GM21619 (cell line): ENCODE results near the gene CANT1.

Experiments used
- ATAC-seq: cut with Tn5 transposase; IDR thresholded peaks from one replicate; pipeline ENCODE4 v1.9.1; 2021; ENCODE audit not compliant: unreplicated experiment

Gene CANT1

DNA sequence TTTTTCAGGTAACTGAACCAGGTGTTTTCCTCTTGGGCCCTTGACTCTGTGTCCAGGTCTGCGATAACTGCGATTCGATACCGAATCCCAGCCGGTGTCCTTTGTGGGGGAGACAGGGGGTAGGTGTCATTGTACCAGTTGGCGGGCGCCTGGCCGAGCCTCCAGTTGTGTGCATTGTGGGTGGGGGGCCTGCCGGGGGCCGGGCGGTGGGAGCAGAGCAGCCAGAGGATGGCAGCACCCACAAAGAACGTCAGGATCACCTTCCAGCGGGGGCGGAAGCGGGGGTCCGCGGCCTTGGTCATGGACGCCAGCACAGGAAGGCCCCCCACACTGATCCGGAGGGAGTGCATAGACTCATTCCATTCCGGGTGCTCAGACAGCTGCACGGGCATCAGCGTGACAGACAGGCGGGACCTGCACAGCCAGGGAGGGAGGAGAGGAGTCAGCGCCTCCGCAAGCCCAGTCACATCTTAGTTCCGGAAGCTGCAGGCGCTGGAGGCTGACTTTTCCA, 12.3 kb downstream of the CANT1 start:
- ATAC-seq = no peak

DNA sequence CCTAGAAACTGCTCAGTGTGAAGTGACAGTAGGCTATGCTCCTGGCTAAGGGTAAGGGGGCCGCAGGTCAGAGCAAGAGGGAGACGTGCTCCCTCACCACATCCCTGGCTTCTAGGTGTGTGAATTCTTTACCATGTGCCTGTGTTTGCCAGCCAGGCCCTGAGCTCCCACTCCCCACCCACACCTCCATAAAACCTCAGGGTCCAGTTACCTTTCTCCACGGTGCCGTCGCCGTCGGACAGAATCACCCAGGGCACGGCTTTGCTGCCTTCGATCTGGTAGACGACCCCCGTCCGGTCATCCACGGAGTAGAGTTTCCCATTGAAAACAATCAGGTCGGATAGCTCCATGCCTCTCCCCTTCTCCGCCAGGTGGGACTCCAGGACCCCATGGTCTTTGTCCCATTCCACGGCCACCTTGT, 12.8 kb downstream of the CANT1 start:
- no peak for ATAC-seq

DNA sequence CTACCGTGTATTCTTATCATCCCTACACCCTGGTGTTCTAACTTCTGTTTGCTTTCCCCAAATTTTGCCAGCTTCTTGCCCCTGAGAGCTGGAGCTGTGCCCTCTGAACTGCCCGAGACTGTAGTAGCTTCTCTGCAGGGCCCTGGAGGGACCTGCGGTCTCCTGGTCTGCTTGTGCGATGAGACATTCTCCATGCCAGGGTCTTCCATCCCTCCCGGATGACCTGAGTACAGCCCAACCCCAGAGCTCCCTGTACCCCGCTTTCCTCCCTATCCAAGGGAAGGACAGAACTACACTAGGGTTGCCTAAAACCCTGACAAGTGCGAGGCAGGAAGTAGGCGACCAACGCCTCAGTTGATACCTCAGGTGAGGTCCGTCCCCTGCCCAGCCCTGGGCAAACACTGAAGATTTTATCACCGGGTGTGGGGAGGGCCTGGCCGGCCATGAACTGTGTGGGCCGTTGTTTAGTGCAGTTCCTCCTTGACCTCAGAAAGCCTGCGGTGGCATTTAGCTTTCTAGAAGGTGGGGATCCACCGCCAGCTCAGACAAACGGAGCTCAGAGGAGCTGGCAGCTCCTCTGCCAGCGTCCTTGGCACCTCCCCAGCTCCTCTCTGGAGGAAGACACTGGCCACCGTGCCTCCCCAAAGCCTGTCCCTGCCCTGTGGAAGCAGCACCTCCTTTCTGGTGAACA, 13.7 kb downstream of the CANT1 start:
- no peak for ATAC-seq

- no peak for ATAC-seq
Measured at GRCh38 chr17:78995022-78995760, 14.4 kb downstream of the CANT1 start.

DNA sequence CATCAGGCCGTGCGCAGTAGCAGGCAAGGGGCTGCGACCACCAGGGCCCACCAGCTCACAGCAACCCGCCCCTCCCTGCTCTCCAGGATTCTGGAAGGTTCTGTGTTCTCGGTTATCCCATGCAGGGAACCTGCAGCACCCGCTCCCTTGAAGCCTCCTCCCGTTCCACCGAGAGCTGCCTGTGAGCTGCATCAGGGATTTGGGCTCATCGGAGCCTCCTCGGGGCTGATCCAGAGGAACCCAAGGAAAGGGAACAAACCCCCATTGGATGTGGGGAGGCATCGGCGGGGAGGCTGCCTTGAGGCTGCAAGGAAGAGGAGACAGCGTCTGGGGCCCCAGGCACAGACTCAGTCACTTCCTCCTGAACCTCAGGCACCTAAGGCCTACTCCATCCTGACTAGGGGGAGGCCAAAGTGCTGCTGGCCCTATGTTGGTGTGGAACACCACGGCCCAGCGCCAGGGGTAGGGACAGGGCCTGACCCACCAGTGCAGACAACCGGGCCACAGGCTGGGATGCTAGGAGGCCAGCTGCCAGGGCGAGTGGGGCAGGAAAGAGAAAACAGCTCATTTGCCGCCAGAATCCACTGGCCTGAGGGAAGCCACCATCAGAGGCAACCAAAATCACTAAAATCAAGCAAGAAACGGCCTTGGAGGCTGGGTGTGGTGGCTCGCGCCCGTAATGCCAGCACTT, 15.4 kb downstream of the CANT1 start:
- no peak for ATAC-seq

GRCh38 chr17:78993241-78993956, 16.2 kb downstream of the CANT1 start:
- no peak for ATAC-seq

GRCh38 chr17:78992542-78993212, 16.9 kb downstream of the CANT1 start:
- no peak for ATAC-seq

DNA sequence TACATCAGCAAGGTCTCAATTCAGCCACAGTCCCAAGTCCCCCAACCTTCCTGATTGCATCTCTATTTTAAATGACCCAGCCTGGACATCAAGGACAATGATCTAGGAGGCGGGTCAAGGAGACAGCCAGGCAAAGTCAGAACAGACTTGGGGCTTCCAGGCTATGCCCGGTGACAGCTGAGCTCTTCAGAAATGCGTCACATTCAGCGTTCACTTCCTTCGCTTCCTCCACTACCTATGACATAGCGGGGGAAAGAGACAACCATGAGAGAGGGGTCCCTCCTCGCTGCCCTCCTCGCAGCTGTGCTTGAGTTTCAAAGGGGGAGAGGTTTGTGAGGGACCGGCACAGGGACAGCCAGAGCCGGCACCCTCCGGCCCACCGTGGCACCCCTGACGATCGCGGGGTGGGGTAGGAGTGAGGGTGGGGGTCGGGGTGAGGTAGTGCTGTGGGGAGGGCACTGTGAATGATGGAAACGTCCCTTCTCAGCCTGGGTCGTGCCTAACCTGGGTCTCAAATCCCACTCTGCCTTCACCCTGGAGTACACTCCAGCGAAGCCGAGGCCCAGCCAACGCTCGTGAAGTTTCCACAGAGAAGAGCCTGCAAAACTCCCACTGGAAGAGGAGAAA, 17.5 kb downstream of the CANT1 start:
- ATAC-seq = no peak

DNA sequence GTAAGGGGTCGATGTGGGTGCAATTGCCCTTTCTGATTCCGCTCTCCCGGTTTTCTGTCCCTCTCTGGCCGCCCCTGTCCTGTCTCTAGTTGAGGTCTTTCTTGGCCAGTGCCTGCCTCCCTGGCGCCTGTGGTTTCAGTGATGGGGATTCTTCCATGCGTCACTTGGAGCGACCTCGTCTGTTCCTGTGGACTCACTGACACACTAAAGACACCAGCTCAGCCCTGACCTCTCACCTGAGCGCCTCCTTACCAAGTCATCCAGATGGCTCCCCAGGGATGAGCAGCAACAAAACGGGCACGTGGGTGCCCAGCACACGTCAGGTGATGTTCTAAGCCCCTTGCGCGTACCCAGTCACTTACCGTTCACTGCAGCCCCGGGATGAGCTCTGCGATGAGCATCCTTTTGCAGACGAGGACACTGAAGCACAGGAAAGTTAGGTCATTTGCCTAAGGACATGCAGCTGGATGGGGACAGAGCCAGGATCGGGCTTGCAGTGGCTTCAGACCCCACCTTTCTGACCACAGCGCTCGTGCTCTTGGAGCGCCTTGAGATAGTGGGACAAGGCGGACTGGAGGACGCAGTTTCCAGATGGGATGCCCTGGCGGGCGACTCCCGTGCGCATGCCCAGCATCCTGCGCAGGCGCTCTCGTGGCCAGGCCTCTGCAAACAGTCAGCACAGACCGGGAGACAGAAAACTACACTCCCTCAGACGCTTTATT, 18.4 kb downstream of the CANT1 start:
- no peak for ATAC-seq

- no peak for ATAC-seq
Measured at GRCh38 chr17:78990349-78991016, 19.1 kb downstream of the CANT1 start.

GRCh38 chr17:78988152-78988551, 21.4 kb downstream of the CANT1 start:
- ATAC-seq = no peak

GRCh38 chr17:78986649-78987328, 22.8 kb downstream of the CANT1 start:
- no peak for ATAC-seq

- no peak for ATAC-seq
Measured at GRCh38 chr17:78986048-78986648, 23.4 kb downstream of the CANT1 start.

GRCh38 chr17:78985395-78985794, 24.2 kb downstream of the CANT1 start:
- no peak for ATAC-seq

DNA sequence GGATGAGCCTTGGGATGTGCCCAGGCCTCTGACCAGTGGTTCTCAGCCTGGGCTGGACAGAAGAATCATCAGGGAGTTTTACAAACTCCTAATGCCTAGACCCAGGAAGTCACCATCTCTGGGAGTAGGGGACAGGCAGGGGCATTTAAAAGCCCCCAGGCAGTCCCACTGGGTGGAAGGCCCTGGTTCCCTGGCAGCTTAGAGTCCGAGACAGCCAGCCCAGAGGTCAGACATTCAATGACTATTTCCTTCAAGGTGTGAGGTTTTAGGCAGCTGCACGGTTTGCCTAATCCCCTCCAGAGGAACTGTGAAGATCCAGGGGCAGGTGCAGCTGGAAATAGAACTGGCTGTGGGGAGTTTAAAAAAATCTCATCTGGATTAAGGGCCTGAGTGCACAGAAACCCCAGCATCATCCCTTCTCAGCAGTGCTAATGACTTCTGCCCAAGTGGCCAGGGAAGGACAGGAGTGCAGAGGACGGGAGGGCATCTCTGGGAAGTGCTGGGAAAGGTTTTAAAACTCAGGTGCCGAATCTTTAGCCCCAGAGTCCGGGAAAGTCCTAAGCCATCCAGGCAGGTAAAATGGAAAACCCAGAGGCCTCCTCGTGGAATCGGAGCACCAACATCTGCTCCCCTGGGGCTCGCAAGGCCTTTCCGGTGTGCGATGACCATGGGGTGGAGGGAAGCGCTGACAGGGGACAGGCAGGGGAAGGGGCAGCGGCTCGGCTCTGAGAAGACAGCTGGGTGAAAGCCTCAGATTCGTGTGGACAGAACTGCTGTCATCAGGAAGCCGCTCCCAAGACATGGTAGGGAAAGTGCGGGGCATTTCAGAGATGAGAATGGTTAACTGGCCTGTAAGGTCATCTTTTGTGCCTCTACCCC, 28.3 kb downstream of the CANT1 start:
- ATAC-seq = no peak

DNA sequence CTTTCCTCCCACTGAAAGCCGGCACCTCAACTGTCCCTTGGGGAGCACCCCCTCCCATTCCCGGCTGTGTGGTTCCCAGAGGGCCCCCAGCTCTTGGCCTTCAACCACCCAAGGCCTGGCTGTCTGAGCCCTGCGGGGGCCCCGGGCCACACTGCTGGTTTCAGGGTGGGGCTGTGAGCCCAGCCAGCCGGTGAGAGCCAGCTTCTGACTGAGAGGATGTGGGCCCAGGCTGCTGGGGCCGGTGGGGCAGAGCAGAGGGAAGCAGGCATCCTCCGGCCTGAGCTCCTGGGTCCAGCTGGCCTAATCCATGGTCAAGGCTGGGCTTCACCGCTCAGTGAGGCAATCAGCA, 29.0 kb downstream of the CANT1 start:
- ATAC-seq = no peak
